Vagina (tissue), 2 donors: Measurements from ENCODE around the gene S100PBP.

Experiments used
- POLR2A ChIP-seq, 2 donors: fragments of 450-650 bp; IDR thresholded peaks; one replicate each; pipeline ENCODE4 v1.6.1; 2017; ENCODE audit warnings: antibody characterized with exemption in 2 of 2, mild to moderate bottlenecking in 2 of 2, moderate library complexity in 2 of 2
- POLR2AphosphoS5 ChIP-seq, 2 donors: sonication (generic); formaldehyde crosslinking; IDR thresholded peaks; one replicate each; pipeline ENCODE4 v1.9.0; 2017; ENCODE audit warnings: antibody characterized with exemption in 2 of 2, mild to moderate bottlenecking in 2 of 2, low read depth in 1 of 2; ENCODE audit not compliant: insufficient read depth in 1 of 2
- TF ChIP-seq, protein P1 (sequence below), 3 experiments: fragments of 450-650 bp in 2 of 3; fragments of 200-600 bp in 1 of 3; sonication (generic) in 1 of 3; IDR thresholded peaks; one replicate each; pipeline ENCODE4 v1.5.1; 2017 to 2019; ENCODE audit warnings: antibody characterized with exemption in 3 of 3, mild to moderate bottlenecking in 2 of 3, moderate library complexity in 2 of 3

GRCh38 chr1:32900956-32901822 lies 83.7 kb downstream of the S100PBP start, which contains the start of gene TMEM54:
- TF ChIP-seq POLR2A (IDR thresholded peaks at IDR 0.05) = peak in 1 of 2 donors; percentile 42
- no peak for TF ChIP-seq POLR2AphosphoS5 (IDR thresholded peaks at IDR 0.05; ENCODE audit: insufficient read depth in 1 of 2, low read depth in 1 of 2)
- TF ChIP-seq, protein P1, sequence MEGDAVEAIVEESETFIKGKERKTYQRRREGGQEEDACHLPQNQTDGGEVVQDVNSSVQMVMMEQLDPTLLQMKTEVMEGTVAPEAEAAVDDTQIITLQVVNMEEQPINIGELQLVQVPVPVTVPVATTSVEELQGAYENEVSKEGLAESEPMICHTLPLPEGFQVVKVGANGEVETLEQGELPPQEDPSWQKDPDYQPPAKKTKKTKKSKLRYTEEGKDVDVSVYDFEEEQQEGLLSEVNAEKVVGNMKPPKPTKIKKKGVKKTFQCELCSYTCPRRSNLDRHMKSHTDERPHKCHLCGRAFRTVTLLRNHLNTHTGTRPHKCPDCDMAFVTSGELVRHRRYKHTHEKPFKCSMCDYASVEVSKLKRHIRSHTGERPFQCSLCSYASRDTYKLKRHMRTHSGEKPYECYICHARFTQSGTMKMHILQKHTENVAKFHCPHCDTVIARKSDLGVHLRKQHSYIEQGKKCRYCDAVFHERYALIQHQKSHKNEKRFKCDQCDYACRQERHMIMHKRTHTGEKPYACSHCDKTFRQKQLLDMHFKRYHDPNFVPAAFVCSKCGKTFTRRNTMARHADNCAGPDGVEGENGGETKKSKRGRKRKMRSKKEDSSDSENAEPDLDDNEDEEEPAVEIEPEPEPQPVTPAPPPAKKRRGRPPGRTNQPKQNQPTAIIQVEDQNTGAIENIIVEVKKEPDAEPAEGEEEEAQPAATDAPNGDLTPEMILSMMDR (IDR thresholded peaks at IDR 0.05) = no peak
